DOHH2 (cell line): ENCODE data around the gene APOBEC3B.

Source experiments
- CTCF ChIP-seq: fragments of 200-600 bp; sonication (generic); IDR thresholded peaks from one replicate; pipeline ENCODE4 v1.5.1; 2014; ENCODE audit warnings: antibody characterized with exemption, mild to moderate bottlenecking, low read depth, low read length; ENCODE audit not compliant: poor library complexity, severe bottlenecking
- EZH2phosphoT487 ChIP-seq: fragments of 200-600 bp; sonication (generic); IDR thresholded peaks from 2 replicates; pipeline ENCODE4 v1.6.1; 2017; ENCODE audit warnings: borderline replicate concordance, mild to moderate bottlenecking, antibody characterized with exemption, low read length, moderate library complexity, mixed read lengths

GRCh38 chr22:38944653-38945052 lies 37.5 kb upstream of the APOBEC3B start:
- no peak for TF ChIP-seq CTCF
- no peak for TF ChIP-seq EZH2phosphoT487
